ENCODE measurements around the gene FADS1.

FADS1 gene

GRCh38 chr11:61775106-61775505 lies 41.7 kb downstream of the FADS1 start:
- H3K36me3 ChIP-seq (ENCODE audit: insufficient read depth, low read length): no peaks in the 10 kb centered on the region
- no peak overlapping the region for H2AFZ ChIP-seq (ENCODE audit: low read length)
- no peak overlapping the region for H3K4me3 ChIP-seq (ENCODE audit: low read depth, low read length, poor library complexity, severe bottlenecking)
- H3K4me2 ChIP-seq (ENCODE audit: low read length): no peak overlapping the region
- H3F3A ChIP-seq (ENCODE audit: insufficient read depth, low read length): no peaks in the 10 kb centered on the region
- no peaks in the 10 kb centered on the region; the same call in 1 of the 2 replicates for H3K27me3 ChIP-seq (ENCODE audit: insufficient read depth, low read length)
- H4K20me1 ChIP-seq (ENCODE audit: insufficient read depth, low read length): no peaks in the 10 kb centered on the region
- H3K9ac ChIP-seq (ENCODE audit: low read length): no peak overlapping the region
- H3K79me2 ChIP-seq (ENCODE audit: insufficient read depth, low read length): no peaks in the 10 kb centered on the region
- no peak for TF ChIP-seq CTCF (IDR thresholded peaks at IDR 0.05; ENCODE audit: low read length)
- TF ChIP-seq EZH2 (IDR thresholded peaks at IDR 0.05; ENCODE audit: borderline replicate concordance, low read length): no peak
- peaks cover 9% of the 10 kb centered on the region for H3K4me1 ChIP-seq (ENCODE audit: insufficient read depth, low read length, severe bottlenecking)
- H3K9me3 ChIP-seq (ENCODE audit: low read length): no peaks in the 10 kb centered on the region
- H3K9me2 ChIP-seq (ENCODE audit: low read depth, low read length): no peaks in the 10 kb centered on the region
- H3K27ac ChIP-seq (ENCODE audit: low read depth, low read length, poor library complexity, severe bottlenecking): no peak overlapping the region

GRCh38 chr11:61774411-61774810 lies 42.4 kb downstream of the FADS1 start:
- Histone ChIP-seq H3K27me3 (ENCODE audit: insufficient read depth, low read length) (no peaks in the 10 kb centered on the region; the same call in 1 of the 2 replicates), H3K9ac (ENCODE audit: low read length) (no peak overlapping the region), H4K20me1 (ENCODE audit: insufficient read depth, low read length) (no peaks in the 10 kb centered on the region), H3K4me3 (ENCODE audit: low read depth, low read length, poor library complexity, severe bottlenecking) (no peak overlapping the region), H3K36me3 (ENCODE audit: insufficient read depth, low read length) (no peaks in the 10 kb centered on the region), H3K79me2 (ENCODE audit: insufficient read depth, low read length) (no peaks in the 10 kb centered on the region), H3K9me2 (ENCODE audit: low read depth, low read length) (no peaks in the 10 kb centered on the region), H3K27ac (ENCODE audit: low read depth, low read length, poor library complexity, severe bottlenecking) (no peak overlapping the region), H2AFZ (ENCODE audit: low read length) (no peak overlapping the region), H3F3A (ENCODE audit: insufficient read depth, low read length) (no peaks in the 10 kb centered on the region), H3K4me1 (ENCODE audit: insufficient read depth, low read length, severe bottlenecking) (peaks cover 9% of the 10 kb centered on the region), H3K9me3 (ENCODE audit: low read length) (no peaks in the 10 kb centered on the region), H3K4me2 (ENCODE audit: low read length) (no peak overlapping the region)
- TF ChIP-seq CTCF (IDR thresholded peaks at IDR 0.05; ENCODE audit: low read length) (no peak), EZH2 (IDR thresholded peaks at IDR 0.05; ENCODE audit: borderline replicate concordance, low read length) (no peak)

- H3K9me2 ChIP-seq (ENCODE audit: low read depth, low read length): no peaks in the 10 kb centered on the region
- no peaks in the 10 kb centered on the region for H3K36me3 ChIP-seq (ENCODE audit: insufficient read depth, low read length)
- H3K79me2 ChIP-seq (ENCODE audit: insufficient read depth, low read length): no peaks in the 10 kb centered on the region
- H3K27me3 ChIP-seq (ENCODE audit: insufficient read depth, low read length): no peaks in the 10 kb centered on the region; the same call in 1 of the 2 replicates
- H3K9ac ChIP-seq (ENCODE audit: low read length): no peak overlapping the region
- no peak for TF ChIP-seq CTCF (IDR thresholded peaks at IDR 0.05; ENCODE audit: low read length)
- TF ChIP-seq EZH2 (IDR thresholded peaks at IDR 0.05; ENCODE audit: borderline replicate concordance, low read length): no peak
- no peaks in the 10 kb centered on the region for H4K20me1 ChIP-seq (ENCODE audit: insufficient read depth, low read length)
- no peaks in the 10 kb centered on the region for H3K9me3 ChIP-seq (ENCODE audit: low read length)
- H2AFZ ChIP-seq (ENCODE audit: low read length): no peak overlapping the region
- peaks cover 9% of the 10 kb centered on the region for H3K4me1 ChIP-seq (ENCODE audit: insufficient read depth, low read length, severe bottlenecking)
- no peak overlapping the region for H3K4me3 ChIP-seq (ENCODE audit: low read depth, low read length, poor library complexity, severe bottlenecking)
- no peak overlapping the region for H3K27ac ChIP-seq (ENCODE audit: low read depth, low read length, poor library complexity, severe bottlenecking)
- no peaks in the 10 kb centered on the region for H3F3A ChIP-seq (ENCODE audit: insufficient read depth, low read length)
- no peak overlapping the region for H3K4me2 ChIP-seq (ENCODE audit: low read length)
These were observed 43.0 kb downstream of the FADS1 start for GRCh38 chr11:61773809-61774208.
